ENCODE measurements around the gene EXO5.

DNA sequence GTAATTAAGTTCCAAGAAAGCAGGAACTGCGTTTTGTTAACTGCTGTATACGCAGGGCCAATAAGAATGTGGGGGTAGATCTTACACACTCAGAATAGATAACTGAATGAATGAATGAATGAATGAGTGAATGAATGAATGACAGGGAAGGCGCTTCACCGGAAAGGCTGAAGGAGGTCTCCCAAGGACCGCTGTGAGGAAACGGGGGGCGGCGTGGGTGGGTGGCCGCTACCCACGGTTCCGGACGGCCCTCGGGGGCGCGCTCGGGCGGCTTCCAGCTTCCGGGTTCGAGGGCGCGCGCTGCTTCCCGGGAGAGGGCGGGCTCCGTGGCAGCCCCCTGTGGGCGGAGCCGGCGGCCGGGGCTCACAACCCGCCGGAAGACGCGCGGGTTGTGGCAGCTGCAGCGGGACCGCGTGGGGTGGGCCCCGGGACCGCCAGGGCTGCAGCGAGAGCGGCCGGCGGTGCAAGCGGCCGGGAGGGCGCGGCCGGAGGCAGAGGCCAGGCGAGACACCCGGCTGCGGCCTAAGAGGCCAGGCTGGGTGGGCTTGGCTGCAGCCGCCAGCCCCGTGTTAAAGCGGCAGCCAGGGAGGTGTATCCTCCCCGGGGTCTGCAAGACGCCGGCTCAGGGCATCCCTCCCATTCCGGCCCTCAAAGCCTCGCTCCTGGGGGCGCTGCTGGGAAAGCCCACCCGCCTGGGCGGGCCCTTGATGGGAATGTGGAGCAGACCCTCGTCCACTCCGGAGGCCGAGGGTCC lies 31.5 kb upstream of the EXO5 start, which contains the start of gene ZFP69:
- TF ChIP-seq, protein P1, sequence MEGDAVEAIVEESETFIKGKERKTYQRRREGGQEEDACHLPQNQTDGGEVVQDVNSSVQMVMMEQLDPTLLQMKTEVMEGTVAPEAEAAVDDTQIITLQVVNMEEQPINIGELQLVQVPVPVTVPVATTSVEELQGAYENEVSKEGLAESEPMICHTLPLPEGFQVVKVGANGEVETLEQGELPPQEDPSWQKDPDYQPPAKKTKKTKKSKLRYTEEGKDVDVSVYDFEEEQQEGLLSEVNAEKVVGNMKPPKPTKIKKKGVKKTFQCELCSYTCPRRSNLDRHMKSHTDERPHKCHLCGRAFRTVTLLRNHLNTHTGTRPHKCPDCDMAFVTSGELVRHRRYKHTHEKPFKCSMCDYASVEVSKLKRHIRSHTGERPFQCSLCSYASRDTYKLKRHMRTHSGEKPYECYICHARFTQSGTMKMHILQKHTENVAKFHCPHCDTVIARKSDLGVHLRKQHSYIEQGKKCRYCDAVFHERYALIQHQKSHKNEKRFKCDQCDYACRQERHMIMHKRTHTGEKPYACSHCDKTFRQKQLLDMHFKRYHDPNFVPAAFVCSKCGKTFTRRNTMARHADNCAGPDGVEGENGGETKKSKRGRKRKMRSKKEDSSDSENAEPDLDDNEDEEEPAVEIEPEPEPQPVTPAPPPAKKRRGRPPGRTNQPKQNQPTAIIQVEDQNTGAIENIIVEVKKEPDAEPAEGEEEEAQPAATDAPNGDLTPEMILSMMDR (IDR thresholded peaks at IDR 0.05), result no peak
- TF ChIP-seq POLR2A (IDR thresholded peaks at IDR 0.05), result peak in 1 of 2 donors; percentile 63

Data from thyroid gland (tissue), 4 donors.